GM12878 (cell line): ENCODE measurements around the gene CCDC28B. TPM values are rescaled to one million over a fixed set of nuclear protein-coding genes. Genes with fewer than 3 reads are reported as not detected.
A peak's percentile ranks its signal among the peaks of the same experiment; 100 is the strongest.

ENCODE experiments used
- ATAC-seq: fragments of 200-7000 bp; cut with Tn5 transposase; 3 replicates; pipeline ENCODE4 v1.9.1; 2020; ENCODE audit warnings: mild to moderate bottlenecking, moderate library complexity
- BruUV-seq: library from RNA; stranded (reverse); fragments of 400-500 nt; replicated peaks from 2 replicates; lab custom pipeline; 2021; lab: Mats Ljungman, UMichigan
- CTCF ChIA-PET: fragments of 300-600 bp; sonication (Branson Sonifier 250); formaldehyde crosslinking; extraction: SDS; loops from one replicate; lab custom pipeline; 2021; ENCODE audit warnings: inconsistent platforms; lab: Yijun Ruan, JAX
- POLR2A ChIA-PET: fragments of 350-600 bp; formaldehyde crosslinking; extraction: SDS; loops from one replicate; lab custom pipeline; 2021; ENCODE audit warnings: inconsistent platforms; lab: Charles Lee
- RAD21 ChIA-PET: fragments of 300-600 bp; sonication (Branson Sonifier 250); formaldehyde crosslinking; loops from one replicate; lab custom pipeline; 2023; ENCODE audit warnings: antibody characterized with exemption; ENCODE audit not compliant: unreplicated experiment; lab: Charles Lee
- SMC1A ChIA-PET: fragments of 300-600 bp; sonication (Branson Sonifier 250); formaldehyde crosslinking; loops from one replicate; lab custom pipeline; 2023; ENCODE audit not compliant: unreplicated experiment, uncharacterized antibody; lab: Charles Lee
- DNase-seq: peaks from one replicate; pipeline ENCODE4 v3.0.0-alpha.2; 2011; ENCODE audit warnings: low read depth, low spot score
- FAIRE-seq: peaks from 3 replicates; lab custom pipeline; 2011; peaks lifted over from hg19 to GRCh38; lab: Jason Lieb, UNC
- H2AFZ ChIP-seq: 2 replicates; pipeline ENCODE4 v1.6.0; 2011; ENCODE audit warnings: low read depth, low read length, control low read depth; ENCODE audit not compliant: control insufficient read depth
- H3K27ac ChIP-seq: 2 replicates; pipeline ENCODE4 v1.5.1; 2011; ENCODE audit warnings: control low read depth; ENCODE audit not compliant: control insufficient read depth, insufficient read depth
- H3K27me3 ChIP-seq, 2 experiments: replicated peaks in 1 of 2; 2 replicates each; pipeline versions ENCODE4 v1.6.0 to v1.6.1; 2011; ENCODE audit warnings: low read length in 1 of 2; ENCODE audit not compliant: control insufficient read depth in 2 of 2, insufficient read depth in 2 of 2
- H3K36me3 ChIP-seq, 2 experiments: 2 replicates each; pipeline ENCODE4 v1.5.1; 2011; ENCODE audit warnings: low read length in 1 of 2; ENCODE audit not compliant: control insufficient read depth in 2 of 2, insufficient read depth in 2 of 2
- H3K4me1 ChIP-seq: 2 replicates; pipeline ENCODE4 v1.6.1; 2011; ENCODE audit warnings: mild to moderate bottlenecking, low read length, moderate library complexity, mixed read lengths; ENCODE audit not compliant: control insufficient read depth, insufficient read depth
- H3K4me2 ChIP-seq: 2 replicates; pipeline ENCODE4 v1.6.0; 2011; ENCODE audit warnings: control low read depth; ENCODE audit not compliant: control insufficient read depth, insufficient read depth
- H3K4me3 ChIP-seq: fragments of 200-600 bp; sonication (generic); 2 replicates; pipeline ENCODE4 v1.5.1; 2016
- H3K79me2 ChIP-seq: 2 replicates; pipeline ENCODE4 v1.6.0; 2011; ENCODE audit warnings: low read length; ENCODE audit not compliant: control insufficient read depth, insufficient read depth
- H3K9ac ChIP-seq: 2 replicates; pipeline ENCODE4 v1.8.0; 2011; ENCODE audit warnings: low read length, control low read depth, mixed read lengths; ENCODE audit not compliant: control insufficient read depth, insufficient read depth
- H3K9me3 ChIP-seq: replicated peaks from 3 replicates; pipeline ENCODE4 v1.5.1; 2011; ENCODE audit warnings: mild to moderate bottlenecking, low read length; ENCODE audit not compliant: control insufficient read depth, insufficient read depth
- H4K20me1 ChIP-seq: 2 replicates; pipeline ENCODE4 v1.6.0; 2011; ENCODE audit not compliant: control insufficient read depth, insufficient read depth
- CBX3 ChIP-seq: fragments of 200-600 bp; sonication (generic); IDR thresholded peaks from 2 replicates; pipeline ENCODE4 v1.6.1; 2016; ENCODE audit warnings: low read depth, borderline replicate concordance
- IKZF2 ChIP-seq, 2 experiments: fragments of 450-650 bp; IDR thresholded peaks; 2 replicates each; pipeline ENCODE4 v1.6.1; 2017; ENCODE audit warnings: mild to moderate bottlenecking in 2 of 2, moderate library complexity in 2 of 2
- NR2F1 ChIP-seq: fragments of 450-650 bp; conservative IDR thresholded peaks from 2 replicates; pipeline ENCODE4 v1.6.1; 2017; ENCODE audit warnings: mild to moderate bottlenecking
- PML ChIP-seq: IDR thresholded peaks from 2 replicates; pipeline ENCODE4 v1.6.1; 2012; ENCODE audit warnings: low read length, inconsistent platforms
- POLR2A ChIP-seq: IDR thresholded peaks from 2 replicates; pipeline ENCODE4 v1.6.1; 2011; ENCODE audit warnings: low read depth, mild to moderate bottlenecking, low read length
- POLR2AphosphoS5 ChIP-seq: IDR thresholded peaks from 2 replicates; pipeline ENCODE4 v1.6.1; 2011; ENCODE audit warnings: mild to moderate bottlenecking, low read length, inconsistent platforms
- POU2F2 ChIP-seq: IDR thresholded peaks from 3 replicates; pipeline ENCODE4 v1.6.1; 2011; ENCODE audit warnings: low read depth, mild to moderate bottlenecking, low read length, borderline replicate concordance
- WGBS: methylation state at CpG from one replicate; pipeline ENCODE4 v1.1.6; 2016; ENCODE audit warnings: low lambda C conversion rate; ENCODE audit not compliant: insufficient replicate concordance, insufficient coverage; ENCODE audit errors: missing lambda C conversion rate; 5-methylcytosine and 5-hydroxymethylcytosine counted together
- in situ Hi-C: fragments of 300-500 bp; cut with MboI; formaldehyde crosslinking; loops from 9 replicates; pipeline ENCODE4 v1.14.3; 2018; ENCODE audit warnings: mixed read lengths
- intact Hi-C: fragments of 100-400 bp; cut with micrococcal nuclease; formaldehyde crosslinking; loops from one replicate; pipeline ENCODE4 v1.14.2; 2022; ENCODE audit not compliant: unreplicated experiment
- polyA plus RNA-seq, 11 experiments: library from polyadenylated mRNA; depleted of rRNA in 4 of 11; unstranded in 6 of 11; stranded (reverse) in 5 of 11; fragments of >200 nt; fragmentation: Nextera tagmentation in 4 of 11; fragmentation: Illumina TruSeq in 1 of 11; extraction: Ambion mirVana in 4 of 11; extraction: Trizol in 1 of 11; gene quantifications; 1 replicate in 1 of 11; 2 replicates in 10 of 11; pipeline versions ENCODE4 v1.2.1 to v1.2.3, GENCODE V29; 2011 to 2016; ENCODE audit warnings: inconsistent platforms in 2 of 11, missing spikeins in 2 of 11, low read depth in 1 of 11
- total RNA-seq, 4 experiments: library from RNA; depleted of rRNA in 3 of 4; stranded (reverse); fragments of >200 nt in 3 of 4; fragmentation: Illumina TruSeq in 1 of 4; extraction: Trizol in 1 of 4; gene quantifications; 2 replicates each; pipeline versions ENCODE4 v1.2.1 to v1.2.3, GENCODE V29; 2013 to 2021

The CCDC28B gene
- total and polyA plus RNA-seq, 10 of the 15 experiments (the other 5 are each of a cell fraction or from before 2014, with no cell fraction given), result 10.5 to 135 (median 90.6) TPM

- ATAC-seq (no peak), DNase-seq (no peak)
- Histone ChIP-seq H4K20me1 (no peaks in the 10 kb centered on the region), H3K9me3 (no peaks in the 10 kb centered on the region), H3K36me3 (peaks cover 26 to 32% of the 10 kb centered on the region in 2 experiments), H3K27me3 (no peaks in the 10 kb centered on the region), H3K4me2 (no peak overlapping the region), H3K4me3 (no peak overlapping the region), H3K79me2 (peaks cover 17% of the 10 kb centered on the region), H2AFZ (no peak overlapping the region), H3K4me1 (peaks cover 21% of the 10 kb centered on the region)
- POLR2A ChIA-PET, result interaction anchor here (1.2 kb wide), 1 partner anchor 17 kb away, joined by 5 read pairs; no protein-coding TSS in a partner anchor
- no TSS peak for BruUV-seq
- in situ Hi-C loops, result no loop called here
- RAD21 ChIA-PET, result interaction anchor here (0.6 to 4.2 kb wide), 3 partner anchors 18 to 45 kb away, joined by 3 to 22 read pairs (median 13); partner anchors contain the start of gene TXLNA
- TF ChIP-seq NR2F1 (no peak), PML (peak; percentile 34; the same call in 1 of the 2 replicates), POU2F2 (0 out of 3 replicates have a peak, but pooled peaks have one; percentile 12), POLR2AphosphoS5 (0 out of 2 replicates have a peak, but pooled peaks have one; percentile 43), POLR2A (peak; percentile 66), CBX3 (no peak), IKZF2 (IDR thresholded peaks at IDR 0.05) (no peak)
- TF ChIP-seq, all 136 proteins: peak for 4
- intact Hi-C loops, result no loop called here
- ChIA-PET SMC1A (interaction anchor here (1.1 kb wide), 1 partner anchor 16 kb away, joined by 3 read pairs; no protein-coding TSS in a partner anchor), CTCF (interaction anchor here (1.0 to 2.1 kb wide), 2 partner anchors 17 to 118 kb away, joined by 4 to 5 read pairs; no protein-coding TSS in a partner anchor)
- Histone ChIP-seq H3K27ac (no peak overlapping the region), H3K9ac (no peak overlapping the region)
- no peak for FAIRE-seq
- 100% methylated on average over 3 of the region's 3 CpGs for WGBS
These were observed 2.0 kb upstream of the CCDC28B start for GRCh38 chr1:32198237-32199042.
